Sciatic nerve (tissue), 2 donors: Measurements from ENCODE around the gene EMP3. TPM values are rescaled to one million over a fixed set of nuclear protein-coding genes. Genes with fewer than 3 reads are reported as not detected.
"Not testable (repeated sequence)": the region's sequence is repeated elsewhere in the genome, so short reads cannot be mapped to it uniquely, and the experiment has no call there.

Source experiments
- ATAC-seq: fragments of 200-7000 bp; cut with Tn5 transposase; one replicate; pipeline ENCODE4 v1.9.1; 2020; ENCODE audit warnings: mild to moderate bottlenecking, moderate library complexity
- DNase-seq: peaks from one replicate; pipeline ENCODE4 v3.0.0-alpha.2; 2020; ENCODE audit warnings: low spot score
- intact Hi-C: fragments of 100-400 bp; cut with DNase I; formaldehyde crosslinking; loops from one replicate; pipeline ENCODE4 v1.14.2; 2022
- total RNA-seq: library from RNA; stranded (reverse); fragmentation: NEBNext Ultra II Directional; extraction: Animal tissue kit (Norgen Biotek cat#: 25700); gene quantifications from one replicate; pipeline ENCODE4 v1.2.1, GENCODE V29; 2021
- donor health status: DM: no; HTN: no; CAD: no.
- donor health status: DM: no; HTN: no; CAD: no.

EMP3 gene
- total RNA-seq, 1 donor from 2014 or later, result 119 TPM

DNA sequence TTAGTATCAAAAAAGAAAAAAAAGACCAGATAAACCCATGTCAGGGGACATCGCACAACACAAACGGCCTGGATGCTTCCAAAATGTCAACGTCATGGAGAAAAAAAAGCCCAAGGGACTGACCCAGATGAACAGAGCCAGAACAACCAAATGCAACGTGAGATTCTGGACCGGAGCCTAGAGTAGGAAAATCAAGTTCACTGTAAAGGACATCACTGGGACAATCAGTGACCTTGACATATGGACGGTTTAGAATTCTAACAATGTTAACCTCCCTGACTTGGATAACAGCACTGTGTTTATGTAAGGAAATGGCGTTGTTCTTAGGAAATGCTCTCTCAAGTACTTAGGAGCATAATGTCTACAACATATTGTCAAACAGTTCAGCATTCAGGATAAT lies 15.1 kb upstream of the EMP3 start:
- DNase-seq, result no peak
- peak; percentile 54 for ATAC-seq
- intact Hi-C loops, result no loop called here

DNA sequence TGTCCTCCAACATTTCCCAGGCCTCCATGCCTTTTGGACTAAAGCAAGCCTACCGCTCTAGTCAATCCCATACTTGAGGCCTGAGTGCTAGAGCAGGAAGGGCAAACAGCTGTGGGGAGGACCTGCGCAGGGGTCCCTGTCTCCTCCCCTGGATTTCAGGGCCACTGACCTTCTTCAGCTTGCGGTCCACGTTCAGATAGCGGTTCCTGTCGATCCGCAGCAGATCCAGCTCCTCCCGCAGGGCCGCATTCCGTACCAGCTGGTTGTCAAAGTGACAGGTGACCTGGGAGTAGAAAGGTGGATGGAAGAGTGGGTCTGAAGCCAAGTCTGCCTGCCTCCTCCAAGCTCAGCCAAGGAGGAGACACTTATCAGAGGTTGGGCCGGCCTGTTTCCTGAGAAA lies 14.0 kb upstream of the EMP3 start:
- ATAC-seq (no peak), DNase-seq (no peak)

DNA sequence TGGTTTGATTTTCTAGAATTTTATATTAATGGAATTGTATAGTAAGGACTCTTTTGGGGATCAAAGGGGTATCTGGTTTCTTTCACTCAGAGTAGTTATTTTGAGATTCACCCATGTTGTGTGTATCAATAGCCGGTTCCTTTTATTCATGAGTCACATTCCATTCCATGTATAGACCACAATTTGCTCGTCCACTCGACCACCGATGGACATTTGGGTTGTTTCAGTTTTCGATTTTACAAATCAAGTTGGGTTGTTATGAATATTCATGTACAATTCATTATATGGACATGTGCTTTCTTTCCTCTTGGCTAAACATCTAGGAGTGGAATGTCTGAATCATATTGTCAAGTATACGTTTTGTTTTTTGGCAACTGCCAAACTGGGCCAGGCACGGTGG lies 9.6 kb upstream of the EMP3 start:
- ATAC-seq, result no peak

More for the DNA sequence above, 14.0 kb upstream of the EMP3 start:
- intact Hi-C loops, result no loop called here

DNA sequence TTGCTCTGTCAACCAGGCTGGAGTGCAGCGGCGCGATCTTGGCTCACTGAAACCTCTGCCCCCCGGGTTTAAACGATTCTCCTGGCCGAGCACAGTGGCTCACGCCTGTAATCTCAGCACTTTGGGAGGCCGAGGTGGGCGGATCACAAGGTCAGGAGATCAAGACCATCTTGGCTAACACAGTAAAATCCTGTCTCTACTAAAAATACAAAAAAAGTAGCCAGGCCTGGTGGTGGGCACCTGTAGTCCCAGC lies 7.7 kb upstream of the EMP3 start:
- intact Hi-C loops, DNase-seq, ATAC-seq: not testable (repeated sequence)

More for the DNA sequence above, 9.6 kb upstream of the EMP3 start:
- DNase-seq, result no peak
- intact Hi-C loops, result no loop called here

DNA sequence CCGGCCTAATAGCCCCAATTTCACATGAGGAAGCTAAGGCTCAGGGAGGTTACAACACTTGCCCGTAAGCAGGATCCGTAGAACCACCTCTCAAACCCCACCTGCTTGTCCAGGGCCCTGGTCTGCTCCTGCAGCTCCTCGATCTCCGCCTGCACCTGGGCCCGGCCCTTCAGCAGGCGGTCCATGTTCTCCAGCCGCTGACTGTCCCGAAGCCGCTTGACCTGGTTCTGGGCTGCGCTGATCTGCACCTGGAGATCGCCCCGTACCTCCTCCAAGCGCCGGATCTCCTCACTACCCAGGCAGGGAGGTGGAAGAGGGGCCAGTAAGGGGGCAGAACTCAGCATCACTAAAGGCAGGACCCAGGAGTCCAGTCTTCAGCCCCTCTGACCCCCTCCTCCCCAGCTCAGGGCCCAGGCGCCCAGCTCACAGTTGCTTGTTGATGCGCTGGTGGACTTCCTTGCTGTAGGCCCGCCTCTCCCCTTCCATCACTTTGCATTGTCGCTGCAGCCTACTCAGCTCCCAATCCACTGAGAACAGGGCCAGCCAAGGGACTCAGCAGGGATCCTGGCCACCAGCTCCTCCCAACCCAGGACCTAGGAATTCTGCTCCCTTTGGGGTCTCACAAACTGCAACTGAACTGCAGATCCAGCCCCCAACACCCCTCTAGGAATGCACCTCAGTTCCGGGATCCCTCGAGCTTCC lies 6.9 kb upstream of the EMP3 start:
- intact Hi-C loops, result loop anchor here (2.0 kb wide), 1 partner anchor 16 kb away; no protein-coding TSS in a partner anchor
- no peak for ATAC-seq
- no peak for DNase-seq

DNA sequence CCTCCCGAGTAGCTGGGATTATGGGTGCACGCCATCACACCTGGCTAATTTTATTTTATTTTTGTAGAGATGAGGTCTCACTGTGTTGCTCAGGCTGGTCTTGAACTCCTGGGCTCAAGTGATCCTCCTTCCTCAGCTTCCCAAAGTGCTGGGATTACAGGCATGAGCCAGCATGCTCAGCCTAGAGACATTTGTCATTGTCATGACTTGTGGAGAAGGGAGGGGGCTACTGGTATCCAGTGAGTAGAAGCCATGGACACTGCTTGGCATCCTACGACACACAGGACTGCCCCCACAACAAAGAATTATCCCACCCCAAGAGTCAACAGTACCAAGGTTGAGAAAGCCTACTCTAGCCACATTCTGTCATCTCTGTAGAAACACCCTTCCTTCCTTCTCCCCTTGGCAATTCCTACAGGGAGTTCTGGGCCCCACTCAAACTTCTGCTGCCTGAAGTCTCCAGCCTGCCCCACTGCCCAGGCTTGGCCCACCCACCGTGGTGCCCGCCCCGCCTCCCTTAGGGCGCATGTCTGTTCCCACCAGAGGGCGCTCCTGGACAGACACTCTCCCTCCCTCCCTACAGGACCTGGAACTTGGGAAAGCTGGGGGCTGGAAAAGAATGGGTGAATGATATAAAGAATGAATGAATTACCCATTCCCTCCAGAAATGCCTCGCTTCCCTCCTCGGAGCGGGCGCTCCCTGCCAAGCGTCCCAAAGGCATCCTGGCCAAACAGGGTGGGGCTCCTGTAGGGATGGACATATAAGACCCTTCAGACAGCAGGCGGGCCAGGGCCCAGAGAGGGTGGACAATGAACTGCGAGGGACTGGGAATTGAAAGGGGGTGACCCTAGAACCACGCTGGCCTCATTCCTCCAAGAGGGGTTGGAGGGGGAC lies 5.5 kb upstream of the EMP3 start:
- peak; percentile 63 for ATAC-seq
- intact Hi-C loops, result loop anchor here (2.0 kb wide), 1 partner anchor 15 kb away; no protein-coding TSS in a partner anchor
- DNase-seq, result peak; percentile 92

DNA sequence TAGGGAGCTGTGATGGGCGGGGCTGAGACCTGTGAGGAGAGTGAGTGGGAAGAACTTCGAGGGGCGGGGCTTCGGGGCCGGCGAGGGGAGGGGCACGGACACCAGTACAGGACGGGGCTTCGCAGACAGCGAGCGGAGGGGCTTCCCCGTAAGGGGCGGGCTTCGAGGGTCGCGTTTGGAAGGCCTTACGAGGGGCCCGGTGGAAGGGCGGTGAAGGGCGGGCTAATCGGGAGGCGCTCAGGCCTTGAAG lies 4.1 kb upstream of the EMP3 start:
- DNase-seq, result peak; percentile 98
- ATAC-seq, result peak; percentile 85
- intact Hi-C loops, result no loop called here

DNA sequence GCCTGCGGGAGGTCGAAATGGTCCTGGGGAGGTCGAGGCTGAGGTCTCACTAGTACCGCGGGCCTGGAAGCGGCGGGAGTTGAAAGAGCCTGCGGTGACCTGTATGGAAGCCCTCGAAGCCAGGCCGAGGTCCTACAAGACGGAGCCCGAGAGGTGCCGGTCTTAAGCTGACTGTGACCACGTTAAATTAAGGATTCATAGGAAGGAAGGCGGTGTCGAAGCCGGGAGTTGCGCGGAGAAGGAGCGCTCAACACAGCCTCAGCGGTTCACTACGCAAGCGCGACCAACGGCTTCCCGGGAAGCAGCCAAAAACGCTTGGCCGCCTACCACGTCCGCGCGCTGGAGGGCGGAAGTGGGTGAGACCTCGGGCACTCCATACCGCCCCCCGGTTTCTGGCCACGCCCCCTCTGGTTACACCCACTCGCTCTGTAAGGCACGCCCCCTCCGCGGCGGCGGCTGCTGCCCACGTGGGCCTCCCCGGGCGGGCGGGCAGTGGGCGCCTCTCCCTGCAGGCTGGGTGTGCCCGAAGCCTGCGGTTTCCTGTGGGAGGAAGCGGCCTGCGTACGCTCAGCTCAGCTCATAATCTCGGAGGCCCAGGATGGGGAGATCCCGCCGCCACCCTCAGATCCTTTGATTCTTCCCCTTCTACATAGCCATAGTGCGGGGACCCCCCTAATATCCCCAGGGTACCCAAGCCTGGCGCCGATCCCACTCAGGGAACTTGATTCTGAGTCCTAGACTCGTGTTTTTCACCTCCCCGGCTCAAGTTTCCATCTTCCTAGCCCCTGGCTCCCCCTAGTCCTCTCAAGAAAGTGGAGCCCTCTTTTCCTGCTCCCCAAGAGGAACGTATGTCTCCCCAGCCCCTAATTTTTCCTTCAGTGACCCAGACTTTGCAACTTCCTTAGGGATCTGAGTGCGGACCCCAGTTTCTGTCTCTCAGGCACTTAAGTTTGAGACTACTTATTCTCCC lies 3.4 kb upstream of the EMP3 start:
- DNase-seq, result peak; percentile 100
- peak; percentile 93 for ATAC-seq
- intact Hi-C loops, result no loop called here

DNA sequence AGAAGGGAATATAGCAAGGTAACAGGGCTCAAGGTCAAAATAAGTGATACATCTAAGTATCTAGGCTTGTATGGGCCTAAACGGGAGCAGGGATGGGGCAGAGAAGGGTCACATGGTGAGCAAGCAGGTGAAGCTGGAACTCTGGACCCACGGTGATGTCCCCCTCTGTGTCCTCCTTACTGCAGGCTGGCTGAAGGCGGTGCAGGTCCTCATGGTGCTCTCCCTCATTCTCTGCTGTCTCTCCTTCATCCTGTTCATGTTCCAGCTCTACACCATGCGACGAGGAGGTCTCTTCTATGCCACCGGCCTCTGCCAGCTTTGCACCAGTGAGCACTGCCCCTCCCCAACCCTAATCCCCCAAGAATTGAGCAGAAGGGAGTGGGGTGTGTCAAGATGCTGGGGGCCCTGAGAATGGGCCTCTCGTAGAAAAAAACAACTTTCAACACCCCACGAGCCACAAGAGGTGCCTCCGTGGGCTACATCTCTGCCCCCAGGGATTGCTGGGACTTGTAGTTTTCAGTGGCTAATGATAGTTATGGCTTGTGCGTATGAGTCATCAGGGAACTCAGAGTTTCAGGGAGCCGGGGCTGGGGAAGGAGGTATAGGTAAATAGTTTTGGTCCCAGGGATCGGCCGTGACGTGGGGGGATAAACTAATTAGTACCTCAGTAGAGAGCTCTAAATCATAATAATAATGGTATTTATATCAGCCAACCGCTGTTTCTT lies 4.0 kb downstream of the EMP3 start:
- DNase-seq, result no peak
- intact Hi-C loops, result no loop called here
- ATAC-seq, result no peak

DNA sequence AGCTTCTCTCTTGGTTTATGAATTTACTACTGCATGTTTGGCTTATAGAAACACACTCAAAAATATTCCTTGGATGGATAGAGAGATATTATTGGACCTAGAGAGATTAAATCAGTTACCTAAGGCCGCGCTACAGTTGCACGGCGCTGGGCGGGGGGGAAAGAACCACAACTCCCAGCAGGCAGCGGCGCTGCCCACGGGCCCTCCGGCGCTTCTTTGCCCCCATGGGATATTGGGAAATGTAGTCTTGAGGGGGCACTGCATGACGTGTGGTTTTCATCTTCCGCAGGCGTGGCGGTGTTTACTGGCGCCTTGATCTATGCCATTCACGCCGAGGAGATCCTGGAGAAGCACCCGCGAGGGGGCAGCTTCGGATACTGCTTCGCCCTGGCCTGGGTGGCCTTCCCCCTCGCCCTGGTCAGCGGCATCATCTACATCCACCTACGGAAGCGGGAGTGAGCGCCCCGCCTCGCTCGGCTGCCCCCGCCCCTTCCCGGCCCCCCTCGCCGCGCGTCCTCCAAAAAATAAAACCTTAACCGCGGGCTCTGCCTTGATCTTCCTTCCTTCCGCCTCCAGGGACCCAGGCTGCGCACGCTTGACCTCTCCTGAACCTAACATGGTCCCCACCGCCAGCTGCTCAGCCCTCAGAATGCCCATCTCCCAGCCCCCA lies 4.8 kb downstream of the EMP3 start:
- intact Hi-C loops, result loop anchor here (1.0 kb wide), 1 partner anchor 40 kb away; no protein-coding TSS in a partner anchor
- ATAC-seq (peak; percentile 20), DNase-seq (peak; percentile 80)

DNA sequence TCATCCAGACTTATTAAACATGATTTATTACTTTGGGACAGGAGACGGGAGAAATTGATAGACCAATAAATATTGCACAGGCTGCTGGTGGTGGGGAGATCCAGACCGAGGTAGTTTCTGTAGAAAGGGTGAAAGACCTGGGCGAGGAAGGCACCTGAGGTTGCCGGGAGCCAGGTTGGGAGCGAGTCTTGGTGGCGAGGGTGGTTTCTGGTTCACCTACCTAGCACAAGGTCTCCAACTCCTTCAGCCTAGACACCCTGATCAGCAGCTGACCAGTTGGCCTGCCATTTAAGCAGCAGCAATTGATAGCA lies 7.0 kb downstream of the EMP3 start:
- intact Hi-C loops, result no loop called here
- no peak for DNase-seq
- ATAC-seq, result no peak

DNA sequence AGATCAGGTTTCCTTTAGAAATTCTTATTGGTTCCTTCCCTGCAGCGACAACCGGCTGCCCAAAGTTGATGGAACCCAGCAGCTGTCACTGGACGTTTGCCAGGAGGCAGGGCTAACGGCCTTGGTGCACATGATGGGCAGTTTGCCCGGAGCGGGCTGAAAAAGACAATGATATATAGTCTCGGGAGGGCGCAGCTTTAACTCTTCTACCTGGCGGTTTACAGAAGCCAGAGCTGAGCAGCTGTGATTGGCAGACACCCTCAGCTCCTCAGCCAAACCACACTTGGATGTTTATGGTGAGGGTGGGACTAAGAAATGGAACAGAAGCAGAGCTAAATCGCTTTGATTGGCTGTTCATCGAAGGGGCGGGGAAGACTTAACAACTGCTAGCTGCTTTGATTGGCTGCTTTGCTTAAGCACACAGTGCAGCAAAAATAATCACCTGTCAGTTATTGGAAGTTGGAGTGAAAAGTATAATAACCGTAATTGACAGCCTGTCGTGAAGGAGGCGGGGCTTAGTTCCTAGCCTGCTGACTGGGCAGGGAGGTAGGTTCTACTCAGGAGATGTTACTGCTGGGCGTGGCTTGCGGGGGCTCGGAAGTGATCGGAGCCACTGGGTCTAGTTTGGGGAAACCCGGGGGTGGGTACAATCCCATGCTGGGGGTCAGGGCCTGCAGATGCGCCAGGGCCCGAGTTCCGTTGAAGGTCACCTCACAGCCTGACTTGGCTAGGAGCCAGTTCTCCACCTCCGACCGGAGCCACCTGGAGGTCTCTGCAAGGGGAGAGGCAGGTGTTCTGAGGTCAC lies 7.5 kb downstream of the EMP3 start:
- intact Hi-C loops, result no loop called here
- DNase-seq (peak; percentile 92), ATAC-seq (peak; percentile 86)

DNA sequence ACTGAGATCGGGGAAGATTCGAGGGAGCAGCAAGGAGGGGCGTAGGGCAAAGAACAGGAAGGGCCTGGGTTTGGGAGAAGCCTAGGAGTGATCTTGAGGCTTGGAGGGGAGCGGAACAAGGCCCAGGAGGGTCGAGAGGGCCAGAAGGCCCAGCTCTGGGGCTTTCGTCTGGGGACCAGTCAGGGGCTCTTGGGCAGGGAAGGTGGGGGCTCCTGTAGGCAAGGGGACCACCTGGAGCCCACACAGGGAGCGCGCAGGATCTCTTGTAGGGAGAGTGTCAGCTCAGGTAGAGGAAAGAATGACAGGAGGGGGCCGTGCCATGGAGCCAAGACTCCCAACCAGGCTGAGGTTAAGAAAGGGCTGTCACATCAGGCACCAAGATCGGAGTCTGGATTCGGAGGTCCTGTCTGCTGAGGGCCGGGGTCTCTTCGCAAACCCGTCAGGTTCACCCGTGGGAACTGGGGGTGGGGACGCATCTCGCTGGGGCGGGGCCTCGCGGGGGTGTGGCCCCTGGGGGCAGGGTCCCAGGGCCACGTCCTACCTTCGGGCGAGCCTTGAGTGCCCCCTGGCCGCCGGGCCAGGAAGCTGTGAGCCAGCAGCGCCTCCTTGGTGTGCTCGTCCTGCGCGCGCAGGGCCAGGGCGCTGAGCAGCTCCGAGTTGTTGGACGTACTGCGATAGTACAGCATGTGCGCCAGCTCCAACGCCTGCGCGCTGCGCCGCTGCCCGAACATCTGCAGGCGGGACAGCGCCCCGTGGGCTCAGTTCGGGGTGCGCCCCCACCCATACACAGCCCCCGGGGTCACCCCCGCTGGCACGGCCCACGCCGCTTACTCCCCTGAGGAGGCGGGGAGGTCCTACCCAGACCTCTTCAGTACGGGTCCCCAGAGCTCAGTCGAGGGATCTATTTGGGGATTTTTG lies 8.4 kb downstream of the EMP3 start:
- DNase-seq, result peak; percentile 92
- ATAC-seq, result peak; percentile 87
- intact Hi-C loops, result loop anchor here (2.0 kb wide), 1 partner anchor 15 kb away; no protein-coding TSS in a partner anchor

DNA sequence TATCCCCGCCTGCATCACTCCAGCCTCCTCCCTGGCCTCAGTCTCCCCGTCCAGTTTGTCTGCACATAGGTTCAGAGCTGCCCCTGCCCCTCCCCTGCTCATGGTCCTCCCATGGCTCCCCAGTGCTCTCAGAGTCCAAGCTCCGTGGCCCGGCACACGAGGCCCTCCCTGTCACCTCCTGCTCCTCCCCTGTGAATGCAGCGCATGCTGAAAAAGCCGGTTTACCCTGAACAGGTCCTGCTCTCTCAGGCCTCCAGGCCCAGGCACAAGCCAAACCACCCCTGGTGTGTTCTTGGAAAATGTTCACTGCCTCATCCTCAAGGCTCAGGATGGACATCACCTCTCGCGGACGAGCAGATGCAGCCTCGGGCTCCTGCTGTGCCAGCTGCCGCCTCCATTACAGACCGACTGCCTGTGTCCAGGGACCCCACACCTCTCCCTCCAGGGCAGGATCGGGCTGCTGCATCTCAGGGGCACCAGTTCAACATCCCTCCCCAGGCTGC lies 13.0 kb downstream of the EMP3 start:
- intact Hi-C loops, result no loop called here
- no peak for DNase-seq
- ATAC-seq, result no peak

DNA sequence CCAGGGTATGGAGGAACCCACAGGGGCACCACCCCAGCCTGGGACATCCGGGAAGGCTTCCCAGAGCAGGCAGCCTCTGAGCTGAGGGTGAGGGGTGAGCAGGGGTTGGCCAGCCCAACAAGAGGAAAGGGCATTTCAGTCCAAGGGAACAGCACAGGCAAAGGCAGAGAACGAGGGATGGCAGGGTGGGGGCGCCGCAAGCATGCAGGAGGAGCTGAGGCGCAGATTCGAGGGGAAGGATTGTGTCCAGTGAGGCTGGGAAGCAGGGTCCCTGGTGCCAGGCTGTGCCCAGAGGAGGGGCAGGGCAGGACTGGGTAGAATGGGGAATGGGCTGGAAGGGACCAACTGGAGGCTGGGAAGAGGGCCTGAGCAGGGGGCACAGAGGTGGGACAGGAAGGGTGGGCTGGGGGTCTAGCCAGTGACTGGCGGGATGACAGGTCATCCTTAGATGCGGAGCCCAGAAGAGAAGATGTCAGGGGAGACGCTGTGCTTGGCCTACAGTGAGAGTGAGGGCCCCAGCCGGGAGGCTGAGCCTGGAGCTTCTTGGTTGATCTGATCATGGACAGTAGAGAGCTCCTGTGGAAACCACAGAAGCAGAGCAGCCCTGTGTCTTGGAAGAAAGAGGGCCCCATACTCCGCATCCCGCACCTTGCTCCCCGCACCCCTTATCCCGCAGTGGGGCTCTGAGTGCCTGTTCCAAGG lies 13.6 kb downstream of the EMP3 start:
- no peak for DNase-seq
- intact Hi-C loops, result no loop called here

DNA sequence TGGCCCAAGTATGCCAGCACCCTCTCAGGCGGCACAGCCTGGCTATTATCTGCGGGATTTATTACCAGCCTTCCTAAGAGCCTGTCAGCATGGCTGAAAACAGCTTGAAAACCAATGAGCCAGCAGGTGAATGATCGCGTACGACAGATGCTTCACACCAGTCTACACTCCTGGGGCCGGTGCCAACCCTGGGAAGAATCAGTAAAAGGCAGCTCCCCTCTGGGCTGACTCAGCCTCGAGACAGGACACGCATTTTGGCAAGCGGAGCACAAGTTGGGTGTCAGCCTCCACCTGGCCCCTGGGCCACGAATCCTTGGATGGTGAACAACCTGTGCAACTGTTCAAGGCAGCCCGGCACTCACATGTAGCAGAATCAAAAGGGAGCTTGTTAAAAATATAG lies 15.6 kb downstream of the EMP3 start:
- DNase-seq (no peak), ATAC-seq (no peak)
- intact Hi-C loops, result no loop called here

More for the DNA sequence above, 13.6 kb downstream of the EMP3 start:
- no peak for ATAC-seq
